B cell (primary cell): Measurements from ENCODE around the gene PRR33.

Experiments used
- CTCF ChIP-seq: fragments of 200-600 bp; IDR thresholded peaks from one replicate; pipeline ENCODE4 v1.8.0; 2022; ENCODE audit warnings: antibody characterized with exemption, mild to moderate bottlenecking
- EZH2 ChIP-seq: IDR thresholded peaks from 2 replicates; pipeline ENCODE4 v1.6.1; 2012; ENCODE audit warnings: borderline replicate concordance, low read depth, mild to moderate bottlenecking, moderate library complexity, low read length; ENCODE audit not compliant: insufficient read depth, poor library complexity, severe bottlenecking

GRCh38 chr11:1867381-1867780 lies 24.3 kb downstream of the PRR33 start:
- TF ChIP-seq CTCF, result no peak
- no peak for TF ChIP-seq EZH2
